HUDEP-2 (cell line): ENCODE results near the gene SEC23A.

ENCODE experiments used
- DNase-seq, 76 experiments: peaks; one replicate each; lab custom pipeline; 2025; ENCODE audit not compliant: unreplicated experiment in 76 of 76; lab: John Stamatoyannopoulos, UW

The SEC23A gene

DNA sequence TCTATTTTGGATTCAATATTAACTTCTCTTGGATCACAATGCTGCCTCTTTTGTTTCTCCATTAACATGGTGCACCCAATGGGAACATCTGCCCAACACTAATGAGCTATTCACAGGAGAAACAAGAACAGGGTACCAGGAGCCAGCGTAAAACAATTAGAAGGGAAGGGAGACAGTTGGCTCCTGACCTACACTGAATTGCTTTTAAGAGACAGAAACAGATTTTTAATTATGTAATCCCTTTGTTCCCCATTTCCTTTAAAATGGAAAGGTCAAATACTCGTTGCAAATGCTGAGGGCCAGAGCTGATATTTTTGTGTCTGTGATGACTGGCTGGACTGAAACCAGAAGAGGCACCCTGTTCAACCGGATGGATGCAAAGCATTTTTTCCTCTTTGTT is 108.3 kb downstream of the SEC23A start:
- DNase-seq: no peak

DNA sequence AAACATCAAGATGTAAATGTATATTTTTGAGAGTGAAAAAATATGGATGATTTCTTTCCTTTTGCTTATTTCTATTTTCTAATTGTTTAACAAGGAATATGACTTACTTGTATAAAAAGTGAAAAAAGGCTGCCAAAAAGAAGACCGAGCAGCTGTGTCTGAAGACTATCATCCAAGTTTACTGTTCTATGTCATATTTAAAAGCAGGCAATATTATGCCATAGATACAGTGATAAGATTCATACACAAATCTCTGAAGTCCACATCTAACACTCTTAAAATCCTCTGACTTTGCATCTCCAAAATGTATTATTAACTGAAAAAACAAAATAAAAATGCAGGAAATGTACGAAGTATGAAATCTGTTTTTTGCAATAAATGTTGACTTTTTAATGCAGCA is 109.1 kb downstream of the SEC23A start:
- no peak for DNase-seq

DNA sequence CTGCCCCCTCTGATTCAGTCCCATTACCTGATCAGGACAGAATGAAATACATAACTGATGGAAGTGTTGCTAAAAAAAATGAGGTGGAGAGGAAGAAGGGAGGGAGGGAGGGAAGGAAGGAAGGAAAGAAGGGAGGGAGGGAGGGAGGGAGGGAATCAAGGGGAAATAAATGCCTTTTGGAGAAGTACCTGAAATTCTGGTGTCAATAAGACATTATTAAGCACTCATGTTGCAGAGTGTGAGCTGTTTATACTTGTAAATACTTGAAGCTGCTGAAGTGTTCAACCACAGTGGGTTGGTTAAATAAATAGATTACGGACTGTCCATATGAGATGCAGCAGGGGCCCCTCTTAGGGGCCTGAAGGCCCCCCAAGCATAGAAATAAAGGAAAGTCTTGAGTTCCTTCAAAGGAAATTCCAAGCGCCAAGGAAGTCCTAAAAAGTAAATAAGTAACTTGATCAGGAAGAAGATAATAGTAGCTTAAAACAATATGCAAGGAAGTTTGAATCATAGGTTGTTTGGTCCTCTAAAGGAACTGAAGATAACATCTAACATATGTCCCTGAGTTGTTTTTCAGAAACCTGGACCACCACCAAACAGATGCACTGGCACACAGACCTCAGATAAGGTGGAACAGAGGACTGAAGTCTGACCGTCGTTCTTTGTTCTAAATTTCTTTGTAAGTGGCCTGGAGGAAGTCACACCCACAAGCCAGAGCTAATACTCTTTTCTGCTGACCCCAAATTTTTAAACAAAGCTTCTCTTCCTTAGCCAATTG is 110.8 kb downstream of the SEC23A start:
- DNase-seq: no peak

DNA sequence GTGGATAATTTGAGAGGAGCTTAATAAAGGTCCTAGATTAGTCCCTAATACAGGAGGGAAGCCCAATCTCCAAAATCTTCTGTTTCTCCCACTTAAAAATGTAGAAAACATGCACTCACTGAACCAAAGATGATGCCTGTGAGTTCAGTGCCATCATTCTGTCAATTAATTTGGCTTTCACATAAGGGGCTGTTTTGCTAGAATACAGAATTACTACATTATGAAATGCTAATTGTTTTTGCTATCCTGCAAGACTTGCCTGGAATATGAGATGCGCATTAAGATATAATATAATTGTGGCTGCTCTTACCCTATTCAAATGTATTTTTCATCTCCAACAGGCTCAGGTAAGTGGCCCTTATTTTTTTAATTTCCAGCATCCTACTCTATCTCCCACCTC is 111.7 kb downstream of the SEC23A start:
- no peak for DNase-seq

DNA sequence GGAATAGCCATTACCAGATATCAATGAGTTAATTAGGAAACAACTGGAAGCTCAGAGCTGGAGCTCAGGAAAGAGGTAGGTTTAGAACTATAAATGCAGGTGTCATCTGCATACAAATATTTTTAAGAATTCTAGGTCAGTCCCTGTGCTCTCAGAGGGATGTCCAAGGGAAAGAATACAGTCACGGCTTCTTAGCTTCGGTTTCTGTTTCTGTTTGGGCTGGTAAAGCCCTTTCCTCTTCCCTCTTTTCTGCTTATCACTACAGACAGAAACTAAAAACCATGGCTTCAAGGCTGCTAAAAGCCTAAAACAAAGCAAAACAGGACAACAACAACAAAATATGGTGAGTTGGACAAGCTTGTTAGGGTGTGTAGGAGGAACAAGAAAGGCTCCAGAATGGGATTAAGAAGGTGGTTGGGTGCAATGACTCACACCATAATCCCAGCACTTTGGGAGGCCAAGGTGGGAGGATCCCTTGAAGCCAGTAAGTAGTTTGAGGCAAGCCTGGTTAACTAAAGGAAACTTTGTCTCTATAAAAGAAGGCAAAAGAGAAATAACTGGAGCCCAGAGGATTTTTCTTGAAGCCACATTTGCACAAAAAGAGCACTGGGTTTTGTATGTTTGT is 113.0 kb downstream of the SEC23A start:
- DNase-seq: no peak

DNA sequence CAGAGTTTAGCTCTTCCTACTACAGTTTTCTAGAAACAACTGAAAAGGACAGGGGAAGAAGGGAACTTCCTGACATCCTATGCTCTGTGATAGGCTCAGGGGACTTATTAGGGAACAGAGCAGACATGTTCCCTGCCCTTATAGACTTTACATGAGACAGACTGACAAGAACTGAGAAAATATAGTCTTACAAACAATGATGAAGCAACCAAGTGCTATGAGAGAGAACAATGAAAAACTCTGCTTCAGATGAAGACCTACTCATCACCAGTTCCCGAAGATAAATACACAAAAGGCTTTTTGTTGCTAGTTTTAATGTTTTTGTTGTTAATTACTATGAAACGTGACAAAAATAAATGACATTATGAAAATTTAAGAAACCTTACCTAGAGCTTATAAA is 115.3 kb downstream of the SEC23A start:
- no peak for DNase-seq

DNA sequence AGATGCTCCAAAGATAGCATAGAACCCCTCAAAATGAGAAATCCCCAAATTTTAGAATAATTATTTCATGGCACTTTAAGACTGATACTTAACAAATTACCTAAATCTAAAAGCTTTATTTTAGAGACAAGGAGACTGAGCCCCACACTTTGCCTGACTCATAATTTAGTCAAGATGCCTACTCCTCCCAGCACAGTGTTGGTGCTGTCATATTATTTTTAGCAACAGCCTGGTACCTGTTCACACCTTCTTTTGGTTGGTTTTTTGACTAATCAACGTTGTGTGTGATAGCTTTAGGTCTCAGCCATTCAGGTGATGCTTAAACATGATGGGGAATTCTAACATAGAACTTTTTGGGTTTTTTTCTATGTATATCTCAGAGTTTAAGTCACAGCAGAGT is 120.2 kb downstream of the SEC23A start:
- DNase-seq: no peak

DNA sequence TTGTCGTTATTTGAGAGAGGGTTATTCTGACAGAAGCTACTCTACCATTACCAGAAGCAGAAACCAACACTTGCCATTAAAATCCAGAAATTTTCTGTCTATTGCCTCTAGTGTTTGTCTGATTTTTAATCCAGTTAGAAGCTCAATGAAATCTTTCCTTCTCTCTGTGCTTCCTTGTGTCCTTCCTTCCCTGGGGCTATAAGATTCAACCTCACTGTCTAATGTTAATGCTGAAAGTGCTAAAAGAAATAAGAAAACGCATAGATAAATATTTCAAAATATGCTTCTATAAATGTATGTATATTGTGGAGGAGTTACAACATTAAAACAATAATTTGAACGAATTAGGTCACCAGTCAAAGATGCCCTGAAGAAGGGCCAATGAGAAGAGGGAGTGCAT is 120.8 kb downstream of the SEC23A start:
- no peak for DNase-seq
